Suprapubic skin (tissue), 4 donors: ENCODE measurements around the gene PRPF19.

Experiments used
- EP300 ChIP-seq: sonication (generic); formaldehyde crosslinking; IDR thresholded peaks from one replicate; pipeline ENCODE4 v1.6.1; 2017; ENCODE audit warnings: antibody characterized with exemption
- POLR2A ChIP-seq, 2 donors: fragments of 450-650 bp; IDR thresholded peaks; one replicate each; pipeline ENCODE4 v1.6.1; 2017; ENCODE audit warnings: antibody characterized with exemption in 2 of 2, mild to moderate bottlenecking in 2 of 2, moderate library complexity in 2 of 2
- POLR2AphosphoS5 ChIP-seq, 3 donors: sonication (generic); formaldehyde crosslinking; IDR thresholded peaks; one replicate each; pipeline ENCODE4 v1.6.1; 2017; ENCODE audit warnings: antibody characterized with exemption in 3 of 3
- TF ChIP-seq, protein P1 (sequence below), 2 donors: fragments of 200-600 bp in 1 of 2; fragments of 450-650 bp in 1 of 2; sonication (generic) in 1 of 2; IDR thresholded peaks; one replicate each; pipeline ENCODE4 v1.5.1; 2016 to 2019; ENCODE audit warnings: antibody characterized with exemption in 2 of 2, mild to moderate bottlenecking in 1 of 2, moderate library complexity in 1 of 2

DNA sequence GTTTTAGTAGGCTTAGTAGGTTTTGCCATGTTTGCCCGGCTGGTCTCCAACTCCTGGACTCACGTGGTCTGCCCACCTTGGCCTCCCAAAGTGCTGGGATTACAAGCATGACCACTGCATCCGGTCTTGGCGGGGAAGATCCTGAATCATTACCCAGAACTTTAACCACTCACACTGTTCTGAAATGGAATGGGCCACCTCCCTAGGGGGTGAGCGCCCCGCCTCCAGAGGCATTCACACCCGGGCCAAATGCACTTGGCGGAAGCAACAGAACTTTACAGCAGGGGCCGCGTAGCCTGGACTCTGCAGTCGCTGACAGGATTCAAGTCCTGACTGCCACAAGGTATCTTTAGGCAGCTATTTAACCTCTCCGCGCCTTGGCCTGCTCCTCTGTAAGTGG is 59.1 kb downstream of the PRPF19 start:
- TF ChIP-seq, protein P1, sequence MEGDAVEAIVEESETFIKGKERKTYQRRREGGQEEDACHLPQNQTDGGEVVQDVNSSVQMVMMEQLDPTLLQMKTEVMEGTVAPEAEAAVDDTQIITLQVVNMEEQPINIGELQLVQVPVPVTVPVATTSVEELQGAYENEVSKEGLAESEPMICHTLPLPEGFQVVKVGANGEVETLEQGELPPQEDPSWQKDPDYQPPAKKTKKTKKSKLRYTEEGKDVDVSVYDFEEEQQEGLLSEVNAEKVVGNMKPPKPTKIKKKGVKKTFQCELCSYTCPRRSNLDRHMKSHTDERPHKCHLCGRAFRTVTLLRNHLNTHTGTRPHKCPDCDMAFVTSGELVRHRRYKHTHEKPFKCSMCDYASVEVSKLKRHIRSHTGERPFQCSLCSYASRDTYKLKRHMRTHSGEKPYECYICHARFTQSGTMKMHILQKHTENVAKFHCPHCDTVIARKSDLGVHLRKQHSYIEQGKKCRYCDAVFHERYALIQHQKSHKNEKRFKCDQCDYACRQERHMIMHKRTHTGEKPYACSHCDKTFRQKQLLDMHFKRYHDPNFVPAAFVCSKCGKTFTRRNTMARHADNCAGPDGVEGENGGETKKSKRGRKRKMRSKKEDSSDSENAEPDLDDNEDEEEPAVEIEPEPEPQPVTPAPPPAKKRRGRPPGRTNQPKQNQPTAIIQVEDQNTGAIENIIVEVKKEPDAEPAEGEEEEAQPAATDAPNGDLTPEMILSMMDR (IDR thresholded peaks at IDR 0.05): no peak
- no peak for TF ChIP-seq POLR2A (IDR thresholded peaks at IDR 0.05)
- no peak for TF ChIP-seq POLR2AphosphoS5 (IDR thresholded peaks at IDR 0.05)
- no peak for TF ChIP-seq EP300
